Astrocyte of the cerebellum (primary cell): ENCODE measurements around the gene MREG.

ENCODE experiments used
- DNase-seq: peaks from one replicate; pipeline ENCODE4 v3.0.0-alpha.2; 2011; ENCODE audit warnings: low read depth
- H3K4me3 ChIP-seq: 2 replicates; pipeline ENCODE4 v1.5.1; 2011; ENCODE audit warnings: mild to moderate bottlenecking, low read depth, low read length, moderate library complexity
- CTCF ChIP-seq: IDR thresholded peaks from 2 replicates; pipeline ENCODE4 v1.5.1; 2012; ENCODE audit warnings: low read length, low read depth, moderate library complexity, mild to moderate bottlenecking; ENCODE audit errors: missing control alignments
- in situ Hi-C: cut with HindIII; loops from 2 replicates; pipeline ENCODE4 v1.10.0; 2017; ENCODE audit warnings: low sequenced_read_pairs

Gene MREG

GRCh38 chr2:215940645-215941184 is 72.6 kb downstream of the MREG start:
- no peak overlapping the region for H3K4me3 ChIP-seq
- TF ChIP-seq CTCF = no peak
- in situ Hi-C loops = no loop called here
- DNase-seq = no peak

GRCh38 chr2:215937190-215937589 is 76.2 kb downstream of the MREG start:
- no peak for DNase-seq
- no peak for TF ChIP-seq CTCF
- H3K4me3 ChIP-seq = no peak overlapping the region
- in situ Hi-C loops = loop anchor here (10.0 kb wide), 1 partner anchor 982 kb away; no protein-coding TSS in a partner anchor

GRCh38 chr2:215933151-215933550 is 80.2 kb downstream of the MREG start:
- TF ChIP-seq CTCF = no peak
- DNase-seq = no peak
- in situ Hi-C loops = loop anchor here (10.0 kb wide), 1 partner anchor 978 kb away; no protein-coding TSS in a partner anchor
- no peak overlapping the region for H3K4me3 ChIP-seq

- in situ Hi-C loops = loop anchor here (10.0 kb wide), 1 partner anchor 977 kb away; no protein-coding TSS in a partner anchor
- no peak overlapping the region for H3K4me3 ChIP-seq
- peak; percentile 76 for DNase-seq
- peak; percentile 97 for TF ChIP-seq CTCF
These were observed 82.0 kb downstream of the MREG start for GRCh38 chr2:215931256-215931903.

DNA sequence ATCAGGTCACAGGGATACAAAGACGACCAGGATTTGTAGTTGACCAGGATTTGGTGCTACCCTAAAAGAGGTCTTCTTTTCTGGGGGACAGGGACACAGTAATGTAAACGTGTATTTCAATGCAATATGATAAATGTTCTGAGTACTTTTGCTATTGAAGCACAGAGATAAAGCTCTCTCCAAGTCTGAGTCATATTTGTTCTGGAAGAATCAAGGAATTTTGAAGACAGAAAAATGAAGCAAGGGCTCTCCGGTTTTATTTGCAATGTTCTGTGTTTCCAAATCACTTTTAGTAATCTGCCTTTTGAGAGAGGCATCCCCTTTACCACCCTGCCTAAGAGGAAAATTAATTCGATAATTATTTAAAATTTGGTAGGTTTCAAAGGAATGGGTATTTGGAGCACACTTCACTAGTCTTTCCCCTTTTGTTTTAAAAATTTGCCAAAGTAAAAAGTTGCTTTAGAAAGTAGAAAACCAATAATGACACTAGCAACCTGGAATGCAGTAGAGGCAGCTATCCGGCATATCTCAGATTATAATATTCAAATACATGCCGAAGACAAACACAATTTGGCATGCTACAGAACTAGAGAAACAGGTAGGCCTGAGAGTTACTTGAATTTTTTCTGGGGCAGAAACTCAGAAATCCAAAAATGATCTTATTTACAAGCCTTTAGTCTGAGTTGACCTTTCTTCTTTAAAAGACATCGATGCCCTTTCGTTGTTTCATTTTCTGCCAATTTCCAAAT is 82.7 kb downstream of the MREG start:
- H3K4me3 ChIP-seq = no peak overlapping the region
- in situ Hi-C loops = loop anchor here (10.0 kb wide), 1 partner anchor 976 kb away; no protein-coding TSS in a partner anchor
- no peak for TF ChIP-seq CTCF
- DNase-seq = no peak

DNA sequence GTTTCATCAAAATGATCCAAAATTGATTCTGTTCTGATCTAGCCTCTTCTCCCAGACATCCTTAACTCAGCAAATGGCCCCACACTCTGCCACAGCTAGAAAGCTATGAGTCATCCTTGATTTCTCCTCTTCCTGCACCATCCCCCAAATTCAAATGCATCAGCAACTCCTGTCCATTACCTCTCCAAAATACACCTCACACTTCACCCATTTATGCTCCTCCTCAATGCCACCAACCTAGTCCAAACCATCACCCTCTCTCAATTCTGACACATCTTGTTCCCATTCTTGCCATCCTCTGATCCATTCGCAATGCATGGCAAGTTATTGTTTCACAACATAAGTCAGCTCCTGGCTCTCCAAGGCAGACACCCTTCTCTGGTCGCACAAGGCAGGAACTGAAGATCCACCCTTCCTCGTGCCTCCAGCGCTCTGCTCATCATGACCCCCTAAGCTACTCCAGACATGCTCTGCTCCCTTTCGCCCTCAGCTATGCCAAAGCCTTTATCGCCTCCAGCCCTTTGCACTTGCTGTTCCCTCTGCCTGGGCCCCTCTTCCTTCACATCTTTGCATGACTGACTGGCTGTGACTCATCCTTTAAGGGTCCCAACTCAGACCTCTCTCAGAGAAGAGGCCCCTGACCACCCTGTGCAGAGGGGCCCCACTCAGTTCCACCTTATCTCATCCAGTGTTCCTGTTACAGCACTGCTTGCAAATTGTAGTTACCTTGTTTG is 83.6 kb downstream of the MREG start:
- no peak for DNase-seq
- in situ Hi-C loops = loop anchor here (10.0 kb wide), 1 partner anchor 975 kb away; no protein-coding TSS in a partner anchor
- no peak overlapping the region for H3K4me3 ChIP-seq
- no peak for TF ChIP-seq CTCF
